ENCODE data around the gene ABCF1. TPM values are rescaled to one million over a fixed set of nuclear protein-coding genes. Genes with fewer than 3 reads are reported as not detected.

ABCF1 gene
- polyA plus RNA-seq, 1 donor (not counting 4 experiments of a cell fraction or from before 2014, with no cell fraction given): 30.0 TPM

GRCh38 chr6:30601436-30601814 is 30.2 kb downstream of the ABCF1 start:
- H3K9me3 ChIP-seq (ENCODE audit: control insufficient read depth, low read depth, low read length): no peaks in the 10 kb centered on the region
- no peak overlapping the region for H3K9ac ChIP-seq (ENCODE audit: control insufficient read depth, extremely low read depth, insufficient read depth, low read length)
- H4K20me1 ChIP-seq (ENCODE audit: control insufficient read depth, extremely low read depth, insufficient read depth, low read length): no peaks in the 10 kb centered on the region
- dilution Hi-C loops (cut with MboI; ENCODE audit: extremely low pct_ligation_motif_present, low sequenced_read_pairs): no loop called here
- H3K27ac ChIP-seq (ENCODE audit: control insufficient read depth, insufficient read depth, low read length): no peak overlapping the region
- no peaks in the 10 kb centered on the region for H3K27me3 ChIP-seq (ENCODE audit: control insufficient read depth, extremely low read depth, insufficient read depth, low read length)
- DNase-seq (ENCODE audit: low read depth, low spot score) (no peak), FAIRE-seq (no peak)
- H3K9me1 ChIP-seq (ENCODE audit: control insufficient read depth, extremely low read depth, insufficient read depth, low read length): no peaks in the 10 kb centered on the region
- no peaks in the 10 kb centered on the region for H3K79me2 ChIP-seq (ENCODE audit: control insufficient read depth, insufficient read depth, low read length)
- TF ChIP-seq CTCF (optimal IDR thresholded peaks at IDR 0.05 in 1 of 3, IDR thresholded peaks at IDR 0.05 in 1 of 3, conservative IDR thresholded peaks at IDR 0.05 in 1 of 3; ENCODE audit: extremely low read depth in 1 of 3, insufficient read depth in 2 of 3, low read length in 3 of 3) (no peak), EZH2 (IDR thresholded peaks at IDR 0.05; ENCODE audit: low read length) (no peak)
- H3K4me3 ChIP-seq (ENCODE audit: control insufficient read depth in 2 of 3, extremely low read depth in 1 of 3, insufficient read depth in 2 of 3, low read depth in 1 of 3, low read length in 3 of 3): no peak overlapping the region
- H3K36me3 ChIP-seq (ENCODE audit: control insufficient read depth in 2 of 2, extremely low read depth in 1 of 2, insufficient read depth in 2 of 2, low read length in 2 of 2): peaks cover 41 to 48% of the 10 kb centered on the region in 2 experiments
- H3K4me1 ChIP-seq (ENCODE audit: control insufficient read depth, extremely low read depth, insufficient read depth, low read length): no peaks in the 10 kb centered on the region
- H2AFZ ChIP-seq (ENCODE audit: control insufficient read depth, low read length): no peak overlapping the region
- no peak overlapping the region for H3K4me2 ChIP-seq (ENCODE audit: control insufficient read depth, extremely low read depth, insufficient read depth, low read depth, low read length)

GRCh38 chr6:30601815-30602641 is 30.8 kb downstream of the ABCF1 start:
- dilution Hi-C loops (cut with MboI; ENCODE audit: extremely low pct_ligation_motif_present, low sequenced_read_pairs): no loop called here
- no peak for DNase-seq (ENCODE audit: low read depth, low spot score)
- no peak overlapping the region for H3K27ac ChIP-seq (ENCODE audit: control insufficient read depth, insufficient read depth, low read length)
- TF ChIP-seq CTCF (optimal IDR thresholded peaks at IDR 0.05 in 1 of 3, IDR thresholded peaks at IDR 0.05 in 1 of 3, conservative IDR thresholded peaks at IDR 0.05 in 1 of 3; ENCODE audit: extremely low read depth in 1 of 3, insufficient read depth in 2 of 3, low read length in 3 of 3) (no peak), EZH2 (IDR thresholded peaks at IDR 0.05; ENCODE audit: low read length) (no peak)
- H3K79me2 ChIP-seq (ENCODE audit: control insufficient read depth, insufficient read depth, low read length): no peaks in the 10 kb centered on the region
- H3K9me1 ChIP-seq (ENCODE audit: control insufficient read depth, extremely low read depth, insufficient read depth, low read length): no peaks in the 10 kb centered on the region
- no peaks in the 10 kb centered on the region for H3K27me3 ChIP-seq (ENCODE audit: control insufficient read depth, extremely low read depth, insufficient read depth, low read length)
- H3K9me3 ChIP-seq (ENCODE audit: control insufficient read depth, low read depth, low read length): no peaks in the 10 kb centered on the region
- no peak overlapping the region for H3K4me2 ChIP-seq (ENCODE audit: control insufficient read depth, extremely low read depth, insufficient read depth, low read depth, low read length)
- no peaks in the 10 kb centered on the region for H4K20me1 ChIP-seq (ENCODE audit: control insufficient read depth, extremely low read depth, insufficient read depth, low read length)
- no peak overlapping the region for H3K9ac ChIP-seq (ENCODE audit: control insufficient read depth, extremely low read depth, insufficient read depth, low read length)
- H3K4me3 ChIP-seq (ENCODE audit: control insufficient read depth in 2 of 3, extremely low read depth in 1 of 3, insufficient read depth in 2 of 3, low read depth in 1 of 3, low read length in 3 of 3): no peak overlapping the region
- FAIRE-seq: no peak
- no peaks in the 10 kb centered on the region for H3K4me1 ChIP-seq (ENCODE audit: control insufficient read depth, extremely low read depth, insufficient read depth, low read length)
- no peak overlapping the region for H2AFZ ChIP-seq (ENCODE audit: control insufficient read depth, low read length)
- H3K36me3 ChIP-seq (ENCODE audit: control insufficient read depth in 2 of 2, extremely low read depth in 1 of 2, insufficient read depth in 2 of 2, low read length in 2 of 2): peaks cover 43 to 53% of the 10 kb centered on the region in 2 experiments
